Activated gamma-delta T cell treated with anti-CD3 and anti-CD28 coated beads, Interleukin-2, amount 50 U/mL, for 16 hours (primary cell): ENCODE results near the gene PSMD13.

Source experiments
- DNase-seq: peaks from one replicate; pipeline ENCODE4 v3.0.0-alpha.2; 2020; ENCODE audit warnings: low read depth

PSMD13 gene

DNA sequence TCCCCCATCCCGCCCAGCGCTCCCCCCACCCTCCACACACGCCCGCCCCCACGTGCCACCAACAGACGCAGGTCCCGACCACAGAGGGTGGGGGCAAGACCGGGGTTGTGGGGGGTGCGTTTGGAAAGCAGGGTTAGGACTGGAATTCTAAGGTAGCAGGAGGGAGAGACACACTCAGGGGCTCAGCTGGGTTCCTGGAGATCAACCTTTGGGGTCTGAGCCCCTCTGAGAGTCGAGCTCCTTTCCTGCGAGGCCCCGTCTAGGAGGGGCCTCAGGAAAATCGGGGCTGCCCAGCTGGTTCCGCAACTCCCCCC lies 52.6 kb downstream of the PSMD13 start:
- DNase-seq = no peak

DNA sequence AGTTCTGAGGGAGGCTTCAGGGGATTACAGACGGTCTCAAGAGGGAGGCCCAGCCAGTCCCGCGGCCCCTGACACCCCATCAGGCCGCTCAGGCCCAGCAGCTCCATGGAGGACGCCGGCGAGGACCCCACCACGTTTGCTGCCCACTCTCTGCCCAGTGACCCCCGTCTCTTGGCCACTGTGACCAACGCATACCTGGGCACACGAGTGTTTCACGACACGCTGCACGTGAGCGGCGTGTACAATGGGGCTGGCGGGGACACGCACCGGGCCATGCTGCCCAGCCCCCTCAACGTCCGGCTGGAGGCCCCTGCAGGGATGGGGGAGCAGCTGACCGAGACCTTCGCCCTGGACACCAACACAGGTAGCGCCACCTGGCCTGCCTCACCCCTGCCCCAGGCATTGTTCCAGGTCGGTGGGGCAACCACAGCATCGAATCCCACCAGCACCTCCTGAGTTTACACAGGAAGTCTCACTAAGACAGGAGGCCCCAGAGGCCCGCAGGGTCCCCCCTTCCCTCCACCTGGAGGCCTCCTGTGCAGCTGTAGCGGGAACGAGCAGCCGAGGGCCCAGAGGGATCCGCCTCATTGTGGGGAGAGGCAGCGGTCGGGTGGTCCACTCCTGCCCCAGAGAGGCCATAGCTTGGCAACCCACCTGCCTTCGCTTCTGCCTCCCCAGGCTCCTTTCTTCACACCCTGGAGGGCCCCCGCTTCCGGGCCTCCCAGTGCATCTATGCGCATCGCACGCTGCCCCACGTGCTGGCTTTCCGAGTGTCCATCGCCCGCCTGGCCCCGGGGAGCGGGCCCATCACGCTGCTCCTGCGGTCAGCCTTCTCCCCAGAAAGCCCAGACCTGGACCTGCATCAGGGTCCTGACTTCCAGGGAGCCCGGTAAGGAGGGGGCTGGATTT lies 53.2 kb downstream of the PSMD13 start:
- DNase-seq = no peak

DNA sequence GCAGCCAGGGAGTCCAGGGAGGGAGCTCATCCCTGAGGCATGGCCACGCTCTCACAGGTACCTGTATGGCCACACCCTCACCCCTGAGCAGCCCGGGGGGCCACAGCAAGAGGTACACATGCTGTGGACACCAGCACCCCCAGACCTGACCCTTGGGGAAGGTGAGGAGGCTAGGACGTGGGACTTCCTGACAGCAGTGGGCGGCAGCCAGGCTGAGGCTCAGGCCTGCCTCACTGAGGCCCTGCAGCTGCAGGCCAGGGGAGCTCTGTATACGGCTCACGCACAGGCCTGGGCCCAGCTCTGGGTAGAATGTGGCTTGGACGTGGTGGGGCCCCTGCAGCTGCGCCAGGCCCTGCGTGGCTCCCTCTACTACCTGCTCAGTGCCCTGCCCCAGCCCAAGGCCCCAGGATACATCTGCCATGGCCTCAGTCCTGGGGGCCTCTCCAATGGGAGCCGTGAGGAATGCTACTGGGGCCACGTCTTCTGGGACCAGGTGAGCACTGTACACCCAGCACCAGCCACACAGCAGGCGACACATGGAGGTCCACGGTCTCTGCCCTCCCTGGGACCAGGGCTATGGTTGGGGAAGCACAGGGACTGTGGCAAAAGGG lies 54.0 kb downstream of the PSMD13 start:
- no peak for DNase-seq

DNA sequence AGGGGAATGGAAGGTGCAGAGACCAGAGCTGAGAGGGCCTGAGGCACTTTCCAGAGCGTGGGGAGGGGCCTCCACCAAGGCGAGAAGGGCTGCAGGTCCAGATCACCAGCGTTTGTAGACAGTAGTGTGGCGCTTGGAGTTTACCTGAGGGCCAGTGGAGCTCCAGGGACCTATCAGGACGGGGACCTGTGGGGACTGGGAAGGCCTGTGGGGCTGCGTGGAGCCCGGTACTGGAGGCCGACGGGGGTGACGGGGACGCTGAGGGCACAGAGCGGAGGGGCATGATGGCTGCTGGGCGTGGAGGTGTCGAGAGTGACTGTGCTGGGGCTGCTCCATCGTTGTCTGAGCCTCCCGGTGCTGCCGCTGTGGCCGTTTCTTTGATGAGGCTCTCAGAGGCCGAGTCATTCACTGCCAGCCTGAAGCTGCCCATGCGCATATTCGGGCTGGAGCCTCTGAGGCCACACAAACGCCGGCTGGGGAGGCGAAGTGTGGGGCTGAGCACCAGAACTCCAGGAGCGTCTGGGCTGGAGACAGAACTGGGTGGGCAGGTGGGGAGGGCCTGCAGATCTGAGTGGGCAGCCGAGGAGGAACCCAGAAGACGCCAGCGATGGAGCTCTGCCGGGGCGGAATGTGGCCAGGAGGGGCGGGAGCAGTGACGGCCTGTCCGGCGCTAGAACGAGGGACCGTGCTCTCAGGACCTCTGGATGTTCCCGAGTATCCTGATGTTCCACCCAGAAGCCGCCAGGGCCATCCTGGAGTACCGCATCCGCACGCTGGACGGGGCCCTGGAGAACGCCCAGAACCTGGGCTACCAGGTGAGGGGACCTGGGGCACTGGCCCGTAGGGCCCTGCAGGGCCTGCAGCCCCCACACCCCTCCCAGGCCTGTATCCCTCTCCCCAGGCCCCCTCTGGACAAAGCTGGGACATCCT lies 54.8 kb downstream of the PSMD13 start:
- no peak for DNase-seq

DNA sequence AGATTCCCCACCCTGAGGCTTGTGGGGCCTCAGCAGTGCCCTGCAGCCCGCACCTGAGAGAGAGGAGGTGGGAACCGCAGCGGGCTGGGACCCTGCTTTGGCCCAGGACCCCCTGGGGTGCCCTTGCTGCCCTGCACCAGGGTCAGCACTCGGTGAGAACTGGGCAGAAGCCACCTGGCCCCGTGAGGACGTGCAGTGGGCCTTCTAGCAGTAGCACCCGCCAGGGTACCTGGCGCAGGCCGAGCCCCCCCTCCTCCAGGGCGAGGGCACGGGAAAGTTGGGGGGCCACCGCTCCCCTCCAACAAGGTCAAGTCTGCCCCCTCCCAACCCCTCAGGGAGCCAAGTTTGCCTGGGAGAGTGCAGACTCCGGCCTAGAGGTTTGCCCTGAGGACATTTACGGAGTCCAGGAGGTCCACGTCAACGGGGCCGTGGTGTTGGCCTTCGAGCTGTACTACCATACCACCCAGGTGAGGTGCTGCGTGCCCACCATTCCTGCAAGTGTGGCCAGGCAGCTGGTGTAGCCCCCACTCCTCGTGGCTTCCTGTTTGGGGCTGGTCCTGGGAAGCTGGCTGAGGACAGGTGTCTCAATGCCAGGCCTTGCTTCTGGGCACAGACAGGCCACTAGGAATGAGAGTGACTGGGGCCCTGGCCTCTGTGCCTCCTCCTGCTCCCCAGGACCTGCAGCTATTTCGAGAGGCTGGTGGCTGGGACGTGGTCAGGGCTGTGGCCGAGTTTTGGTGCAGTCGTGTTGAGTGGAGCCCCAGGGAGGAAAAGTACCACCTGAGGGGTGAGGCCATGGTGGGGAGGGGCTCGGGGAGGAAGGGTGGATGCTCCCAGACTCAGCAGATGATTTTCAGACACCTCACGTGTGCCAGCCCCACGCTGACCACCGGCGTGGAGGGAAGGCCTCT lies 55.7 kb downstream of the PSMD13 start:
- no peak for DNase-seq

DNA sequence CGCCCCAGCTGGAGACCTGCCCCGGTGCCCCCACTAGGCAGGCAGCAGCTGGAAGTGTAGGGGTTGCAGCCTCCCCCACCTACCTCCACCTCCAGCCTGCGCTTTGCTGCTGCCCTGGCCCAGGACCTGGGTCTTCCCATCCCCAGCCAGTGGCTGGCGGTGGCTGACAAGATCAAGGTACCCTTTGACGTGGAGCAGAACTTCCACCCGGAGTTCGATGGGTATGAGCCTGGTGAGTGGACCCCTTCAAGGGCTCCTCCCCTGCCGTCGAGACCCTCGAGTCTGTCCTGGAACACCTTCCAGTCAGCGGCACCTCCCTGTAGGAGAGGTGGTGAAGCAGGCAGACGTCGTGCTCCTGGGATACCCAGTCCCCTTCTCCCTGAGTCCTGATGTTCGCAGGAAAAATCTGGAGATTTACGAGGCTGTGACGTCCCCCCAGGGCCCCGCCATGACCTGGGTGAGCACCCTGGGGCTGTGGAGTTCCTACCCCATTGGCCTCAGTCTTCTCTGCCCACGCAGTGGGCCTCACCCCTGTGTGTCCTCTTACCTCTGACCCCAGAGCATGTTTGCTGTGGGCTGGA lies 56.6 kb downstream of the PSMD13 start:
- no peak for DNase-seq

DNA sequence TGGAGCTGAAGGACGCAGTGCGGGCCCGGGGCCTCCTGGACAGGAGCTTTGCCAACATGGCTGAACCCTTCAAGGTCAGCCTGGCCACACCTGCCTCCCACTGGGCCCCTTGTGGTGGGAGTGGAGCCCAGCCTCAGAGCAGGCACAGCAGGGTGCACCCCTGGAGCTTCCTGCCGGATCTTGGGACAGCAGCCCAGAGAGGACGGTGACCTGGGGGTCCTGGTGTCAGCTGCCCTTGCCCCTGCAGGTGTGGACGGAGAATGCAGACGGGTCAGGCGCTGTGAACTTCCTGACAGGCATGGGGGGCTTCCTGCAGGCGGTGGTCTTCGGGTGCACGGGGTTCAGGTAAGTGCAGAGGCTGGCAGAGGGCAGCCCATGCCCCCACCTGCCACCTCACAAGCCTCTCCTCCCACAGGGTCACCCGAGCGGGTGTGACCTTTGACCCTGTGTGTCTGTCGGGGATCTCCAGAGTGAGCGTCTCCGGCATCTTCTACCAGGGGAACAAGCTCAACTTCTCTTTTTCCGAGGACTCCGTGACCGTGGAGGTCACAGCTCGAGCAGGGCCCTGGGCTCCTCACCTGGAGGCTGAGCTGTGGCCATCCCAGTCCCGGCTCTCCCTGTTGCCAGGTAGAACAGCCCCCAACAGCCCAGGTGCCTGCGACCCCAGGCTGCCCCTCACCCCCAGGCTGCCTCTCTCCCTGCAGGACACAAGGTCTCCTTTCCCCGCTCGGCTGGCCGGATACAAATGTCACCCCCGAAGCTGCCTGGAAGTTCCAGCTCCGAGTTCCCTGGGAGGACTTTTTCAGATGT lies 57.3 kb downstream of the PSMD13 start:
- no peak for DNase-seq

DNA sequence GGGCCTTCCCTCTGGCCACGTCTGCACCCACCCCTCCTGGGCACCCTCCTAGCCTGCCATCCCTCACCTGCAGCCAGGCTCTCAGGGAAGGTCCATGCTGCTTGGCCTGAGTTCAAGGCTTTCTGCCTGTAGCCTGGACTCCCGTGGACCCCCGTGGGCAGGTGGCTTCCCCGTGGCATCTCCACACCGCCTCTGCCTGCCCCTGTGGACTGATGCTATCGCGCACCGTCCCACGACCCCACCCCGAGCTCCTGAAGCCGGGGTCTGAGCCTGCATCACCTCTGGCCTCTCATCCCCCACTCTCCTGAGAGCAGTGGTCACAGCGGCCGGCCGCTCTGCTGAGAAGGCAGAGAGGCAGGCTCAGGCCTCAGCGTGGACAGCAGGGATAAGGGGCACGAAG lies 58.0 kb downstream of the PSMD13 start:
- no peak for DNase-seq

DNA sequence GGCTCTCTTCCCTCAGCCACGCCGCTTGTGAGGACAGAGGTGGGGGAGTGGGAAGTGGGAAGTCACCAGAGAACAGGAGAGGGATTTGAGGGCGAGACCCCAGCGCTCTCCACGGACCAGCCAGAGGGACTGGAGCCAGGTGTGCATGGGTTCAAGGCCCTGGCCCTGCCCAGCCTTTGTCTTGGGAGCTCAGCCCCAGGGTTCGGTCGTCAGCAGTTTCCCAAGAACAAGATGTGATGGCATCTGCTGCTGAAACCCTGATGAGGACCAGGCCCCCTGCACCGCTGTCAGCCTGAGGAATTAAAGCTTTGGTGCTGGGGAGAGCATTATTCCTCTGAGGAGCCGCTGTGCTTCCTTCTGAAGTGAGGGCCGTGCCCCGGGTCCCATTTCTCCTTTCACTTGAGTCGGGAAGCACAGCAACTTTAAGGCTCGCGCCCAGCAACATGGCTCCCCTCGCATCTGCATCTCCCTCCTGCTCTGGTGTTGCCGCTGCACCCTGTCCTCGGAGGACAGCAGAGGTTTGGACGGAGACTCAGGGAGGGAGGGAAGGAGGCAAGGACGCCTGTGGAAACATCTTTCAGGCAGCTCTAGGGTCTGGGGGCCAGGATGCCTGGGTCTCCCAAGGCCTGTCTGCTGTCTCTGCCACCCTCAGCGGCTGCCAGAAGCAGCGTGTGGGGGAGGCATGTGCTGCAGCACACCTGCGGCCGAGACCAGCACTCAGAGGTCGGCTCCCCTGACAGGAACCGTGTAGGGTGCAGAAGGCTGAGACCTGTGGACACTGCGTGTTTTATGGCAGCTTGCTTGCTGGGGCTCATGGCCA lies 58.8 kb downstream of the PSMD13 start:
- DNase-seq = no peak

DNA sequence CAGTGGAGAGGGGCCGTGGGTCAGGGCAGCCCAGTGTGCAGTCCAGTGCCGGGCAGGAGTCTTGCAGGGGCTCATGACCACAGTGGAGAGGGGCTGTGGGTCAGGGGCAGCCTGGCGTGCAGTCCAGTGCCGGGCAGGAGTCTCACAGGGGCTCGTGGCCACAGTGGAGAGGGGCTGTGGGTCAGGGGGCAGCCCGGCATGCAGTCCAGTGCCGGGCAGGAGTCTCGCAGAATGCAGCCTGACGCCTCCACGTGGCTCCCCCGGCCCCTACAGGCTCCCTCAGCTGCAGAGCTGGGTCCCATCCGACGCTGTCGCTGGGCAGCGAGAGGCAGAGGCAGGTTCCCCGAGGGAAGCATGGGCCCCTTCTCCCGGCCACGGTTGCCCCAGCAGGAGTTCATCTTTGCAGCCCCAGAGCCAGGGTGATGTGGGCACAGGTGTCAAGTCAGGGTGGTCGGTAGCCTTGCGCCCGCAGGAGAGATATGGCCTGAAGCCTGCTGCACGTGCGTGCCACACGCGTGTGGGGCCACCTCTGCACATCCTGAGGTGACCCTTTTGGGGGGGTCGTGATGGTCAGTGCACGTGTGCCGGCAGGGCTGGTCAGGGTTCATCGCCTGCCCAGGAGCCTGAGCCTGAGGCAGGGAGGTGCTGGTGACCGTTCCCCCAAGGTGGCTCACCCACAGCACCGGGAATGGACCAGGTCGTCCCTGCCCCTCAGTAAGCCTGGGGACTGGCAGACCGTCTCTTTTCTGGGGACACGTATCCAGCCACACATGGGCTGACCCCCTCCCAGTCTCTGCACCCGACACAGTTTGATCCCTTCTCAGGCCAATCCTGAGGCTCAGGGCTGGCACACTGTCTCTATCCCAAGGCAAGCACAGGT lies 59.6 kb downstream of the PSMD13 start:
- no peak for DNase-seq

DNA sequence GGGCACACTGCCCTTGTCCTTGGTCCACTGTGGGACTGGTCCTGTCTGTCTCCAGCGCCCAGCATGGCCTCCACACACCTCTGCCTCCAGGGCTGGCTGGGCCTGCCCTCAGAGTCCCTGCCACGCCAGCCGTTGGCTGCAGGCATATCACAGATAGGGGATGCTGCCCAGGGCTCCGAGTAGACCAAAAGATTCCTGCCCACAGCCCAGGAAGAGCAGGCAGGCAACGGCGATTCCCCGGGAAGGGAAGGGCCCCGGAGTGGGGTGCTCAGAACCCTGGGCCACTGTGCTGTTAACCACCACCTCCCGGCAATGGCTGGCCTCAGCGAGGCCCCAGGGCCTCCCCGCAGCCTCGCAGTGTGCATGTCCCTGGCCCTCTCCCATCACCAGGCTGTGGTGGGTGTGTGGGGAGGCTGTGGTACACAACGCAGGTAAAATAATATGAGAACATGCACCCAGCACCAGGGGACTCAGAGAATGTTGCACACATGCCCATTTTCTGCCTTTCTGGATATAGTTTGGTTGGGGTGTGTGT lies 60.3 kb downstream of the PSMD13 start:
- no peak for DNase-seq

DNA sequence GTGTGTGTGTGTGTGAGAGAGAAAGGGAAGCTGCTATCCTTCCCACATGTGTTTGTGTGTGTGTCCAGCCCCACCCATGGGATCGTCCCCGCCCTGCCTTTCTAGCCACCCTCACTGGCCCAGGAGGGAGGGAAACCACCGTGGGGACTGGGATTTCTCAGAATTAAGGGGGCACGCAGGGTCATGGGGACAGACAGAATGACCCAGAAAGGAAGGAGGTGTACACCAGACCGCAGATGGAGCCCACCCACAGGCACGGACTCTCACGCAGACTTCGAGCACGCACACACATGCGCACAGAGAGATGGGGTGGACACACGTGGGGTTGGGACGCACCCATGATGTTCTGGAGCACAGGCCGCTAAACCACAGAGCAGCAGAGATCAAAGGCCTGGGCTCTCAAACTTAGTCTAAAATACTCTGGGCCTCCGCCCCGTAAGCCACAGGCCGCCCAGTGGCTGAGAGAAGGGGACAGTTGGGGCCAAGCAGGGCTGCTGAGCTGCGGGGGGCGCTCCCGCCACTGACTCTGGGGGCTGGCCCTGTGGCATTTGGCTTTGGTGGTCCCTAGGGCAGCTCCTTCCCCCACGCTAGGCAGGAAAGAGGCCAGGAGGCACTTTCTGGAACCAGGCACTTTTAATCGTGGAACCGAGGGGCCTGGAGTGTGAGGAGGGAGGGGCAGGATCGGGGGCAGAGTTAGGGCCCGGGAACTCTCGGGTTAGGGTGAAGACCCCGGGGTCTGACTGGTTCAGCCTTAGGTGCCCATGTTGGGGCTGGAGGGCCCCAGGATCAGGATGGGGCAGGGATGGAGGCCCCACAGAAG lies 61.0 kb downstream of the PSMD13 start:
- no peak for DNase-seq

DNA sequence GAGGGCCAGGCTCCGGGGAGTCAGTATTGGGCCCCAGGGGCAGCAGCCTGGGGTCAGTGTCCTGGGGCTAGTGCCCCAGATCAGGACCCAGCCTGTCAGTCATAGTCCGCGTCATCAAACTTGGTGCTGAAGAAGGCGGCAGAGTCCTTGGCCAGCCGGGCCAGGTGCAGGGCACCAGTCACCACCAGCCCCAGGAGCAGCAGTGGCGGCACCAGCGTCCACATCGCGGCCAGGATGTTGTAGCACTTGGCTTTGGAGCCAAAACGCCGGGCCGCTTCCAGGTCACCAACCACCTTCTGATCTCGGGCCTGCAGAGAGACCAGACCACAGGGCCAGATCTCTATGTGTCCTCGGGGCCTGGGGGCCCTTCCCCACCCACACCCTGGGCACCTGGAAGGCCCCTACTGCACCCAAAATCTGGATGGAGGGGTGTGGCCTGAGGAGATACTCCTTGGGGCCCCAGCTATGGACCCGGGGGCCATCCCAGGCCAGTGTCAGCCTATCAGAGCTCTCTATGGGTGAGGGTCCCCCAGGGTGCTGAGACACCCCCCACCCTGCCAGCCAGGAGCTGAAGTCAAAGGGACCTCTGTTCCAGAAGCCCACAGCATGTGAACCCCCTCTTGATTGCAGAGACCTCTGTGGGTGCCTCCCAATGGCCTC lies 61.8 kb downstream of the PSMD13 start:
- DNase-seq = no peak

DNA sequence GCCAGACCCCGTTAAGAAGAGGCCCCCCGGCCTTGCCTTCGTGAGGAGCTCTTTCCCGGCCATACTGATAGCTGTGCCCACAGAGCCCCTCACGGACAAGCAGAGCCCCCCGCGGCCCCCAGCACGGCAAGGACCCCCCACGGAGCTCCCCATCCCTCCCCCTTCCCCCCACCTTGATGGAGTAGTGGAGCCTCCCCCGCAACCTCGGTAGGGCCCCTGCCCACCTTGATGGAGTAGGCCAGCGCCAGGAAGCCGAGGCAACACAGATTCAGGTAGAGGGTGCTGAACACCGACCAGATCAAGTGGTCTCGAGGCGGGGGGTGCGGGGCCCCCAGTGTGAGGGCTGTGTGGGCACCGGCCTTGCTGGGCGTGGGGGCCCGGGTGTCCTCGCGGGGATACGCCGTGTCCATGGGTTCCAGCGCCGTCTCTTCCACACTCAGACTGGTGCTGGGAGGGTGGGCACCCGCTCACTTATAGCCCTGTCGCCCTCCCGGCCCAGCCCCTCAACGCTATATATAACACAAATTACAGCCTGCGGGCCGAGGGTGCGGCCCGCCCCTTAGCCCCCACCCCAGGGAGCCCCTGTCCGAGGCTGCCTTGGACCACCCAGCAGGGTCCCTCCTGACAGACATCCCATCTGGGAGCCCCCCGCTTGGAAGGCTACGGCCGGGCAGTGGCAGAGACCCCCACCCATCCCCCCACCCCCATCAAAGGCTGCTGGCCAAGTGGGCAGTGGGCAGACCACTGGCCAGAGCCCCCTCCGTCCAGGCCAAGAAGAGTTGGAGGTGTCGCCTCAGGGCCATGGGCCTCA lies 62.5 kb downstream of the PSMD13 start, which contains the start of gene IFITM5:
Gene IFITM5 (minus strand): TSS at position 446 of the 811 bp plus-strand sequence. CDS start 36 bp downstream, at position 410.
- DNase-seq = no peak

DNA sequence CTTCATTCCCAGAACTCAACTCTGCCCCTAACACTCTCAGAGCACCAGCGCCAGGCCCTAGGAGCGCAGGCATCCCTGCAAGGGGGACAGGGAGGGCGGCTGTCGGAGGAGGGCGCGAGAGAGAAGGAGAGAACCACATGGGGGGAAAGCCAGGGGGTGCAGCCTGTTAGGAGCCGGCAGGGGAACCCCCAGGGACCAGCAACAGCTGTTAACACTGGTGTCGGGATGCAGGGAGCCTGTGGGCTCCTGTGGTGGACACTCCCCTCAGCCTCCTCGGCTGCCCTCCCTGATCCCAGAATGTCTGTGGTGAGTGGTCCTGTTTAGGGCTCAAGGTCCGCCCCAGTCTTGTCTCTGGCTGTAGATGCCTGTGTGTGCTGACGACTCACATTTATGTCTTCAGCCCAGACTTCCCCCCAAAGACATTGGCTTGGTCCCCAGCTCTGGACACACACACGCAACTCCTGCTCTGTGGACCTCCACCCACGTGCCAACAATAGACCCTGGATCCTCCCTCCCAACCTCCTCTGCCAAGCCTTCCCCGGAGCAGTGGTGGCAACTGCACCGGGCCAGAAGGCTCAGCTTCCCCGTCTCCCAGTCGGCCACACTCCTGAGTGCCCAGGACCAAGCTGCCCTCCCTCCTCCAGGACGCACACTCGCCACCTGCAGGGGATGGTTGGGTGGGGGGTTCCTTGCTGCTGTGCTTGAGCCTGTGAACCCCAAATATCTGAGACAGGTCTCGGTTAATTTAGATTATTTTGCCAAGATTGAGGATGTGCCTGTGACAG lies 63.4 kb downstream of the PSMD13 start:
- DNase-seq = no peak
